GM12878 (cell line): ENCODE results near the gene RPL7A.

Source experiments
- MTA3 ChIP-seq: IDR thresholded peaks from 2 replicates; pipeline ENCODE4 v1.6.1; 2012; ENCODE audit warnings: low read length, inconsistent platforms, borderline replicate concordance
- POLR2AphosphoS5 ChIP-seq: IDR thresholded peaks from 2 replicates; pipeline ENCODE4 v1.6.1; 2011; ENCODE audit warnings: mild to moderate bottlenecking, low read length, inconsistent platforms

DNA sequence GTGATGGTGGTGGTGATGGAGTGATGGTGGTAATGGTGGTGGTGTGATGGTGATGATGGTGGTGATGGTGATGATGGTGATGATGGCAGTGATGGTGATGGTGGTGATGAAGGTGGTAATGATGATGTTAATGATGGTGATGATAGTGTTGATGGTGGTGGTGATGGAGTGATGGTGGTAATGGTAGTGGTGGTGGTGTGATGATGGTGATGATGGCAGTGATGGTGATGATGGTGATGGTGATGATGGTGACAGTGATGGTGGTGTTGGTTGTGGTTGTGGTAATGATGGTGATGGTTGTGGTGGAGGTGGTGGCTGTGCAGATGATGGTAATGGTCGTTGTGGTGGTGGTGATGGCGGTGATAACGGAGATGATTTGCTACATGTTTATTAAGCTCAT lies 35.4 kb downstream of the RPL7A start:
- no peak for TF ChIP-seq POLR2AphosphoS5
- no peak for TF ChIP-seq MTA3
